Prostate gland (tissue), 2 donors: ENCODE measurements around the gene UBAC2. TPM values are rescaled to one million over a fixed set of nuclear protein-coding genes. Genes with fewer than 3 reads are reported as not detected.

Experiments used
- DNase-seq: peaks from one replicate; pipeline ENCODE4 v3.0.0-alpha.2; 2019; ENCODE audit warnings: low spot score
- H3K27ac ChIP-seq, 2 donors: fragments of 200-600 bp; sonication (generic); 2 replicates each; pipeline ENCODE4 v1.5.1; 2017 to 2019
- H3K27me3 ChIP-seq: fragments of 200-600 bp; sonication (generic); replicated peaks from 2 replicates; pipeline ENCODE4 v1.5.1; 2019; ENCODE audit not compliant: insufficient read depth
- H3K36me3 ChIP-seq, 2 donors: fragments of 200-600 bp; sonication (generic); 1 replicate in 1 of 2; 2 replicates in 1 of 2; pipeline versions ENCODE4 v1.5.1 to v1.8.1; 2017 to 2019
- H3K4me1 ChIP-seq: fragments of 200-600 bp; sonication (generic); replicated peaks from 2 replicates; pipeline ENCODE4 v1.5.1; 2019
- H3K4me3 ChIP-seq, 2 donors: fragments of 200-600 bp; sonication (generic); 2 replicates each; pipeline ENCODE4 v1.5.1; 2017 to 2019
- H3K9me3 ChIP-seq: fragments of 200-600 bp; sonication (generic); 2 replicates; pipeline ENCODE4 v1.5.1; 2017
- POLR2A ChIP-seq: fragments of 450-650 bp; IDR thresholded peaks from one replicate; pipeline ENCODE4 v1.6.1; 2016; ENCODE audit warnings: antibody characterized with exemption, mild to moderate bottlenecking
- POLR2AphosphoS5 ChIP-seq: sonication (generic); formaldehyde crosslinking; IDR thresholded peaks from one replicate; pipeline ENCODE4 v1.6.1; 2017; ENCODE audit warnings: antibody characterized with exemption
- WGBS: methylation state at CpG from one replicate; pipeline ENCODE4 v1.1.5; 2018; 5-methylcytosine and 5-hydroxymethylcytosine counted together
- intact Hi-C: fragments of 100-400 bp; cut with DNase I; formaldehyde crosslinking; loops from one replicate; pipeline ENCODE4 v1.14.2; 2022
- total RNA-seq, 2 donors: library from RNA; depleted of rRNA; stranded (reverse); fragments of >200 nt; gene quantifications; one replicate each; pipeline ENCODE4 v1.1.0, GENCODE V29; 2016
- TF ChIP-seq, protein P1 (sequence below), 4 experiments: fragments of 200-600 bp in 2 of 4; fragments of 450-650 bp in 2 of 4; sonication (generic) in 2 of 4; IDR thresholded peaks; 1 replicate in 3 of 4; 2 replicates in 1 of 4; pipeline ENCODE4 v1.5.1; 2016 to 2019; ENCODE audit warnings: antibody characterized with exemption in 4 of 4, mild to moderate bottlenecking in 2 of 4, moderate library complexity in 2 of 4

The UBAC2 gene
- total RNA-seq, 2 donors from 2014 or later = 60.7 to 86.9 TPM

DNA sequence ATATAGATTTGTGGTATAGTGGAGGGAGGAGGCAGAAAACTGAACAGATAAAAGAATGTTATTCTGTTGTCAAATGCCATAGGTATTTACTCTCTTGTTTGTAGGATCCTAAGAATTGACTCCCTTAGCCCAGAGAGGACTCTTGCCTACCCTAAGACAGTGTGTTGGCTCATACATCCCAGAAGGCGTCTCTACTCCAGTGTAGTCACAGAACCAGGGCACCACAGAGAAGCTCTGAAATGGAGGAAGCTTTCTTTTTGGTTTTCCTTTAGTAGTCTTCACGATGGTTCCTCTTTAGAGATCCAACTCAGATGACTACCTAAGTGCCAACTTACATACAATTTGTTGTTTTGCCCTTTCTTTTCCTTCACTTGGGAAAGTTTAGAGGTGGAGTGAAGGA is 92.5 kb downstream of the UBAC2 start:
- 91% methylated on average over 2 of the region's 2 CpGs for WGBS
- TF ChIP-seq POLR2AphosphoS5 (no peak), POLR2A (no peak)
- TF ChIP-seq, protein P1, sequence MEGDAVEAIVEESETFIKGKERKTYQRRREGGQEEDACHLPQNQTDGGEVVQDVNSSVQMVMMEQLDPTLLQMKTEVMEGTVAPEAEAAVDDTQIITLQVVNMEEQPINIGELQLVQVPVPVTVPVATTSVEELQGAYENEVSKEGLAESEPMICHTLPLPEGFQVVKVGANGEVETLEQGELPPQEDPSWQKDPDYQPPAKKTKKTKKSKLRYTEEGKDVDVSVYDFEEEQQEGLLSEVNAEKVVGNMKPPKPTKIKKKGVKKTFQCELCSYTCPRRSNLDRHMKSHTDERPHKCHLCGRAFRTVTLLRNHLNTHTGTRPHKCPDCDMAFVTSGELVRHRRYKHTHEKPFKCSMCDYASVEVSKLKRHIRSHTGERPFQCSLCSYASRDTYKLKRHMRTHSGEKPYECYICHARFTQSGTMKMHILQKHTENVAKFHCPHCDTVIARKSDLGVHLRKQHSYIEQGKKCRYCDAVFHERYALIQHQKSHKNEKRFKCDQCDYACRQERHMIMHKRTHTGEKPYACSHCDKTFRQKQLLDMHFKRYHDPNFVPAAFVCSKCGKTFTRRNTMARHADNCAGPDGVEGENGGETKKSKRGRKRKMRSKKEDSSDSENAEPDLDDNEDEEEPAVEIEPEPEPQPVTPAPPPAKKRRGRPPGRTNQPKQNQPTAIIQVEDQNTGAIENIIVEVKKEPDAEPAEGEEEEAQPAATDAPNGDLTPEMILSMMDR (IDR thresholded peaks at IDR 0.05) = no peak
- no peaks in the 10 kb centered on the region for H3K27me3 ChIP-seq
- no peak overlapping the region for H3K4me3 ChIP-seq
- no peaks in the 10 kb centered on the region for H3K9me3 ChIP-seq
- H3K36me3 ChIP-seq = no peaks in the 10 kb centered on the region
- intact Hi-C loops = no loop called here
- no peak for DNase-seq
- no peaks in the 10 kb centered on the region for H3K4me1 ChIP-seq
- H3K27ac ChIP-seq = no peak overlapping the region

DNA sequence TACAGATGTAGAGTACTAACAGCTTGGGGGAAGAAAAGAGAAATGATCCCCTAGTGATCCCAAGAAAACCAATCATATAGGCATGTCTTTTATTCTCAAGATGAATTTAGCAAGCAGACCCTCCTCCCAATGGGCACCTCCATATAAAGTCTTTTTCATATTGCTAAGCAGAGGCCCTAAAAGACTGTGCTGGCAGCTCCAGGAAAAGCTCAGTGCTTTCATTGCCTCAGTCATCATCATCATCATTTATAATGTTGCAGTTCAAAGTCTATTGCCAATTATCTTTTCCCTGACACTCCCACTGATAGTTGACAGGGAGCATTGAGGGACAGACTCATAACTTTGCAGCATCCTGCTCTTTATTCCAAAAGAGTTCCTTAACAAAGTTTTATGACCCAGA is 93.5 kb downstream of the UBAC2 start:
- Histone ChIP-seq H3K27ac (no peak overlapping the region), H3K36me3 (no peaks in the 10 kb centered on the region), H3K4me3 (no peak overlapping the region), H3K9me3 (no peaks in the 10 kb centered on the region), H3K27me3 (no peaks in the 10 kb centered on the region), H3K4me1 (no peaks in the 10 kb centered on the region)
- TF ChIP-seq, protein P1 (IDR thresholded peaks at IDR 0.05) = no peak
- no peak for TF ChIP-seq POLR2AphosphoS5
- no peak for TF ChIP-seq POLR2A
- intact Hi-C loops = no loop called here
- DNase-seq = no peak

DNA sequence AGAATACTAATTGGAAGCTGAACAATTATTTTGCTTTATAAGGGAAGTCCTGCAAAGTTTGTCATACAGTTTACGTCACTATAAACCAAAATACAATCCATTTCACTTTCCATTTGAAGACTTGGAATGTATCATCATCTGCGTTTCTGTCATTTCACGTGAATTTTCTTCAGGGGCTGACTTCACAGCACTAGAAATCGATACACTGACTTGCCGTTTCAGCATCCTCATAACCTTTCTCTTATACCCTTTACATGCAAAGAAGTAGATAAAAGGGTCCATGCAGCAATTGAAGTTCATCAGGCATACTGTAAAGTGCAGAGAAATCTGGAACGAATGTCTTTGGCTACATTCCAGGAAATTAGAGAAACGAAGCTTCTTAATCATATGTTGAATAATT is 94.3 kb downstream of the UBAC2 start:
- no peaks in the 10 kb centered on the region for H3K27me3 ChIP-seq
- no peak overlapping the region for H3K27ac ChIP-seq
- no peaks in the 10 kb centered on the region for H3K4me1 ChIP-seq
- no peak overlapping the region for H3K4me3 ChIP-seq
- 78% methylated on average over 7 of the region's 7 CpGs for WGBS
- no peaks in the 10 kb centered on the region for H3K36me3 ChIP-seq
- intact Hi-C loops = no loop called here
- no peak for TF ChIP-seq POLR2AphosphoS5
- no peak for TF ChIP-seq POLR2A
- TF ChIP-seq, protein P1 (IDR thresholded peaks at IDR 0.05) = no peak
- H3K9me3 ChIP-seq = no peaks in the 10 kb centered on the region
- no peak for DNase-seq

DNA sequence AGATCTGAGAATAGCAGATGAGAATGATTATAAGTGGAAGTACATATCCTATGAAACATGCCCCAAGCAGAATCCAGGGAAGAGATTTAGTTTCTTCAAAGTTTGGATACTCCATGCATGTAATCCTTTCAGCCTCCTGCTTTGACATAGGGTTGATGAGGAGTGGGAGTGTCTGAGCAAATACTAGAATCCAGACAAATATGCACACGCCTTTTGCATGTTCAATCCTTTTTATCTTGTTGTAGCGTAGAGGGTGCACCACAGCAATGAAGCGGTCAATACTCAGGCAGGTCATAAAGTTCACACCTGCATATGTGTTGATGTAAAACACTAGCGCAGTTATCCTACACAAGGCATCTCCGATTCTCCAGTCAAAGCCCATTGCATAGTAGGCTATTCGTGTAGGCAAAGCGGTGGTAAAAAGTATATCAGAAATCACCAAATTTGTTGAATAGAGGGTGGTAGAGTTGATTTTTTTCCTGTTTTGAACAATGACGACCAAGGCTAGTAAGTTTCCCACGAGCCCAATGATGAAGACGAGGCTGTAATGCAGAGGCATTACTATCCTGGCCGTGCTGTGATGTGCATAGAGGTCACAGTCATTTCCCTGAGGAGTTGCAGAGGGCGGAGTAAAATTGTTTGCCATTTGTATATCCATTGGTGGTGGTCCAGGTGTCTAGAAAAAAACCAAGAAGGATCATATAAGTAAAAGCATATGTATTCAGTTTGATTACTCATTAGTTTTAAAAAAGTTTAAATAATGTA is 95.0 kb downstream of the UBAC2 start:
- no peak for TF ChIP-seq POLR2AphosphoS5
- no peak for TF ChIP-seq POLR2A
- TF ChIP-seq, protein P1 (IDR thresholded peaks at IDR 0.05) = no peak
- WGBS = 94% methylated on average over 12 of the region's 12 CpGs

DNA sequence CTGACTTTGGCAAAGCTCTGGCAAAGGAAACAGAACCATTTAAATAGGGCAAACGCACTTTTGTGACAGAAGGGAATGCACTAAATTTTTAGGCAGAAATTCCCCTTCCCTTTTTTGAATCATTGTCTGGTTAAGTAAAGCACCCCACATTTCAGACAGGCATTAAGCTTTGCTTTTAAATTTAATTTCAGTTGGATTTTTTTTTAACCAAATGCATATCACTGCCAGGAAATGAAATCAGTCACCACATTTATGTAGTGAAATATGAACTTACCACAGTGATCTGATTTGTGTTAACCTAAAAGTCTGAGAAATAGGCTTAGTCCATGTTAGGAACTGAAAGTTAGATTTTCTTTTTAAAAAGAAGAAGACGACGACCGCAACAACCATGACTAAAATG is 95.7 kb downstream of the UBAC2 start:
- DNase-seq = no peak
- Histone ChIP-seq H3K36me3 (no peaks in the 10 kb centered on the region), H3K4me3 (no peak overlapping the region), H3K27ac (no peak overlapping the region), H3K4me1 (no peaks in the 10 kb centered on the region), H3K9me3 (no peaks in the 10 kb centered on the region), H3K27me3 (no peaks in the 10 kb centered on the region)
- TF ChIP-seq POLR2AphosphoS5 = no peak
- TF ChIP-seq, protein P1 (IDR thresholded peaks at IDR 0.05) = no peak
- TF ChIP-seq POLR2A = no peak
- intact Hi-C loops = no loop called here
- WGBS = 75% methylated on average over 4 of the region's 4 CpGs

More for the DNA sequence above, 95.0 kb downstream of the UBAC2 start:
- Histone ChIP-seq H3K4me3 (no peak overlapping the region), H3K27me3 (no peaks in the 10 kb centered on the region), H3K36me3 (no peaks in the 10 kb centered on the region), H3K27ac (no peak overlapping the region), H3K9me3 (no peaks in the 10 kb centered on the region), H3K4me1 (no peaks in the 10 kb centered on the region)
- intact Hi-C loops = no loop called here
- no peak for DNase-seq
